HEK293 (cell line): ENCODE results near the gene PPDPF.
A peak's percentile ranks its signal among the peaks of the same experiment; 100 is the strongest.

Experiments
- CTCF ChIA-PET: fragments of 350-600 bp; formaldehyde crosslinking; extraction: SDS; loops from one replicate; lab custom pipeline; 2021; ENCODE audit warnings: antibody characterized with exemption; lab: Yijun Ruan, JAX
- POLR2A ChIA-PET: fragments of 300-600 bp; formaldehyde crosslinking; extraction: SDS; loops from one replicate; lab custom pipeline; 2020; ENCODE audit warnings: antibody characterized with exemption, inconsistent platforms; lab: Yijun Ruan, JAX
- H3K27ac ChIP-seq: fragments of 200-500 bp; sonication (Bioruptor generic); 2 replicates; pipeline ENCODE4 v1.5.1; 2014; ENCODE audit warnings: low read depth, low read length, control low read depth, inconsistent platforms; ENCODE audit errors: extremely low read depth
- H3K36me3 ChIP-seq, 2 experiments: fragments of 200-500 bp in 1 of 2; sonication (Bioruptor generic) in 1 of 2; 1 replicate in 1 of 2; 2 replicates in 1 of 2; pipeline ENCODE4 v1.5.1; 2014 to 2017; ENCODE audit warnings: inconsistent platforms in 2 of 2, low read length in 2 of 2; ENCODE audit not compliant: control insufficient read depth in 2 of 2, insufficient read depth in 1 of 2
- H3K4me1 ChIP-seq: fragments of 200-500 bp; sonication (Bioruptor generic); 2 replicates; pipeline ENCODE4 v1.5.1; 2014; ENCODE audit warnings: mild to moderate bottlenecking, low read length, inconsistent platforms; ENCODE audit not compliant: control insufficient read depth, insufficient read depth
- H3K4me3 ChIP-seq: 2 replicates; pipeline ENCODE4 v1.5.1; 2011; ENCODE audit warnings: low read depth, mild to moderate bottlenecking, control low read depth, low read length, moderate library complexity
- H3K9me3 ChIP-seq: fragments of 200-500 bp; sonication (Bioruptor generic); 2 replicates; pipeline ENCODE4 v1.5.1; 2014; ENCODE audit warnings: low read depth, low read length, inconsistent platforms; ENCODE audit not compliant: control insufficient read depth, insufficient read depth
- GFI1B ChIP-seq: fragments of 450-650 bp; formaldehyde crosslinking; IDR thresholded peaks from 2 replicates; pipeline ENCODE4 v1.5.1; 2016; ENCODE audit warnings: missing biosample characterization, missing genetic modification characterization
- GLIS1 ChIP-seq: fragments of 450-650 bp; formaldehyde crosslinking; IDR thresholded peaks from 2 replicates; pipeline ENCODE4 v1.5.1; 2016; ENCODE audit warnings: missing biosample characterization, missing genetic modification characterization
- MEIS1 ChIP-seq: sonication (generic); formaldehyde crosslinking; IDR thresholded peaks from 2 replicates; pipeline ENCODE4 v1.8.1; 2022; ENCODE audit warnings: missing genetic modification reagents, mild to moderate bottlenecking, borderline replicate concordance
- ZBTB21 ChIP-seq: fragments of 450-650 bp; formaldehyde crosslinking; IDR thresholded peaks from 2 replicates; pipeline ENCODE4 v1.5.1; 2017; ENCODE audit warnings: missing biosample characterization, missing genetic modification characterization
- ZNF114 ChIP-seq: fragments of 450-650 bp; formaldehyde crosslinking; IDR thresholded peaks from 2 replicates; pipeline ENCODE4 v1.5.0; 2017; ENCODE audit warnings: missing biosample characterization, missing genetic modification characterization
- ZNF214 ChIP-seq: fragments of 450-650 bp; formaldehyde crosslinking; IDR thresholded peaks from 2 replicates; pipeline ENCODE4 v1.5.1; 2017; ENCODE audit warnings: missing biosample characterization, mild to moderate bottlenecking, missing genetic modification characterization, borderline replicate concordance
- ZNF274 ChIP-seq, 2 experiments: fragments of 200-500 bp in 1 of 2; fragments of 450-650 bp in 1 of 2; sonication (Bioruptor generic) in 1 of 2; formaldehyde crosslinking in 1 of 2; IDR thresholded peaks; 2 replicates each; pipeline versions ENCODE4 v1.5.1 to v1.6.1; 2014 to 2016; ENCODE audit warnings: borderline replicate concordance in 1 of 2, inconsistent platforms in 1 of 2, low read length in 1 of 2, missing biosample characterization in 1 of 2, missing genetic modification characterization in 1 of 2
- ZNF302 ChIP-seq: fragments of 450-650 bp; formaldehyde crosslinking; IDR thresholded peaks from 2 replicates; pipeline ENCODE4 v1.5.1; 2016; ENCODE audit warnings: missing biosample characterization, missing genetic modification characterization, low read depth
- ZNF324 ChIP-seq: fragments of 450-650 bp; formaldehyde crosslinking; IDR thresholded peaks from 2 replicates; pipeline ENCODE4 v1.5.1; 2016; ENCODE audit warnings: missing biosample characterization, missing genetic modification characterization
- ZNF48 ChIP-seq: fragments of 450-650 bp; formaldehyde crosslinking; IDR thresholded peaks from 2 replicates; pipeline ENCODE4 v1.5.1; 2016; ENCODE audit warnings: missing biosample characterization, missing genetic modification characterization
- ZNF510 ChIP-seq: fragments of 450-650 bp; formaldehyde crosslinking; IDR thresholded peaks from 2 replicates; pipeline ENCODE4 v1.5.1; 2018; ENCODE audit warnings: mild to moderate bottlenecking, missing genetic modification characterization, missing biosample characterization; ENCODE audit not compliant: insufficient replicate concordance
- ZNF529 ChIP-seq: fragments of 450-650 bp; formaldehyde crosslinking; IDR thresholded peaks from 2 replicates; pipeline ENCODE4 v1.5.1; 2017; ENCODE audit warnings: missing genetic modification characterization, missing biosample characterization; ENCODE audit not compliant: insufficient replicate concordance
- ZNF654 ChIP-seq: fragments of 450-650 bp; formaldehyde crosslinking; IDR thresholded peaks from 2 replicates; pipeline ENCODE4 v1.5.1; 2016; ENCODE audit warnings: low read depth, missing biosample characterization, missing genetic modification characterization
- ZNF670 ChIP-seq: fragments of 450-650 bp; formaldehyde crosslinking; IDR thresholded peaks from 2 replicates; pipeline ENCODE4 v1.5.1; 2016; ENCODE audit warnings: missing biosample characterization, missing genetic modification characterization, low read depth
- ZNF76 ChIP-seq: fragments of 450-650 bp; formaldehyde crosslinking; IDR thresholded peaks from 2 replicates; pipeline ENCODE4; 2016; ENCODE audit warnings: low read depth, missing biosample characterization, missing genetic modification characterization, borderline replicate concordance
- ZNF785 ChIP-seq: fragments of 450-650 bp; formaldehyde crosslinking; IDR thresholded peaks from 2 replicates; pipeline ENCODE4 v1.5.1; 2016; ENCODE audit warnings: missing biosample characterization, missing genetic modification characterization
- ZNF791 ChIP-seq: fragments of 450-650 bp; formaldehyde crosslinking; IDR thresholded peaks from 2 replicates; pipeline ENCODE4 v1.5.1; 2016; ENCODE audit warnings: missing biosample characterization, missing genetic modification characterization
- ZSCAN30 ChIP-seq: fragments of 450-650 bp; IDR thresholded peaks from 2 replicates; pipeline ENCODE4 v1.5.1; 2018; ENCODE audit warnings: missing biosample characterization, mild to moderate bottlenecking, missing genetic modification characterization, moderate library complexity
- ZXDB ChIP-seq: fragments of 450-650 bp; formaldehyde crosslinking; IDR thresholded peaks from 2 replicates; pipeline ENCODE4 v1.5.1; 2016; ENCODE audit warnings: missing biosample characterization, missing genetic modification characterization
- TF ChIP-seq, protein P1 (sequence below): fragments of 450-650 bp; formaldehyde crosslinking; IDR thresholded peaks from 2 replicates; pipeline ENCODE4 v1.5.1; 2016; ENCODE audit warnings: missing biosample characterization, missing genetic modification characterization, low read depth
- TF ChIP-seq, protein P2 (sequence below): fragments of 450-650 bp; formaldehyde crosslinking; IDR thresholded peaks from 2 replicates; pipeline ENCODE4 v1.5.1; 2016; ENCODE audit warnings: missing biosample characterization, missing genetic modification characterization
- TF ChIP-seq, protein P3 (sequence below): fragments of 450-650 bp; formaldehyde crosslinking; IDR thresholded peaks from 2 replicates; pipeline ENCODE4 v1.5.1; 2016; ENCODE audit warnings: missing biosample characterization, missing genetic modification characterization
- TF ChIP-seq, protein P4 (sequence below): fragments of 450-650 bp; formaldehyde crosslinking; IDR thresholded peaks from 2 replicates; pipeline ENCODE4 v1.5.1; 2017; ENCODE audit warnings: missing biosample characterization, missing genetic modification characterization
- TF ChIP-seq, protein P5 (sequence below): fragments of 450-650 bp; formaldehyde crosslinking; IDR thresholded peaks from 2 replicates; pipeline ENCODE4 v1.5.1; 2016; ENCODE audit warnings: missing biosample characterization, missing genetic modification characterization

The PPDPF gene

DNA sequence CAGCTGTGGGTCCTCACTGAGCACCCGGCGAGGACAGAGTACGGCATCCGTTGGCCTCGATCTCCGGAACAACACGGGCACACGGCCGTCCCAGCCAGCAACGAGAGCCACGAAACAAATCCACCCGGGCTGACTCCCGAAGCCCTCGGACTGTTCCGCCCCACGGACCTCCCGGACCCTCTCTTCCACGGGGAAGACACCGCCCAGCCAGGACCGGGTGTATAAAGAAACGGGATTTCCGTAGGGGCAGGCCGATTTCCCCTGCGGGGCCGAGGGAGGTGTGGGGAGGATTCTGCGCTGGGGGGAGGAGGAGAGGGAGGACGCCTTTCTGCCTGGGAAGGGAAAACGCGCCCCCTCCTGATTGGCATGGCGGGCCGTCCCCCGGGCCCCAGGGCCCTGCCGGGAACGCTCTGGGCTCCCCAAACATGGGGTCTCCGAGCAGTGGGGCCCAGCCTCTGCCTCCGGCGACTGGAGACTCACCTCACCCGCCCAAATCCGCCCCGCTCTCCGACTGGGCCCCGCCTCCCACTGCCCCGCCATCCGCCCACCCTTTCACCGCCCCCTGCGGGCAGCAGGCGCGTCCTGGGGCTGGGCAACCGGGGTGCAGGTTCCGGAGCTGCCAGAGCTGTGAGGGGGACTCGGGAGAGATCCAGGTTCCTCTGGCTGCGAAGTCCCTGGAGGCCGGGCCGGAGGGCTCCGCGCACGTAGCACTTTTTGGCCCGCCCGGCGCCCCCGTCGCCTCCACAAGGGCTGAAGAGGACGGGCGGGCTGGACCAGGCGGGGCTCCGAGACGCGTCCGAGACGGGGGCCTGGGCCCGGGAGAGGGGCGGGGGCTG is 679 bp upstream of the PPDPF start:
- ChIA-PET POLR2A (interaction anchor here (0.5 to 2.4 kb wide), 13 partner anchors 9 to 691 kb away, joined by 3 to 12 read pairs (median 4); partner anchors contain the start of genes HELZ2 and TPD52L2), CTCF (interaction anchor here (1.8 kb wide), 1 partner anchor 23 kb away, joined by 9 read pairs; no protein-coding TSS in a partner anchor)
- Histone ChIP-seq H3K4me1 (no peaks in the 10 kb centered on the region), H3K9me3 (no peaks in the 10 kb centered on the region), H3K36me3 (peaks cover 0 to 24% of the 10 kb centered on the region in 2 experiments; a peak in 1 of 3 replicates), H3K27ac (peak overlapping the region; percentile 38; the same call in 1 of the 2 replicates), H3K4me3 (peak overlapping the region; percentile 45)
- TF ChIP-seq, protein P1, sequence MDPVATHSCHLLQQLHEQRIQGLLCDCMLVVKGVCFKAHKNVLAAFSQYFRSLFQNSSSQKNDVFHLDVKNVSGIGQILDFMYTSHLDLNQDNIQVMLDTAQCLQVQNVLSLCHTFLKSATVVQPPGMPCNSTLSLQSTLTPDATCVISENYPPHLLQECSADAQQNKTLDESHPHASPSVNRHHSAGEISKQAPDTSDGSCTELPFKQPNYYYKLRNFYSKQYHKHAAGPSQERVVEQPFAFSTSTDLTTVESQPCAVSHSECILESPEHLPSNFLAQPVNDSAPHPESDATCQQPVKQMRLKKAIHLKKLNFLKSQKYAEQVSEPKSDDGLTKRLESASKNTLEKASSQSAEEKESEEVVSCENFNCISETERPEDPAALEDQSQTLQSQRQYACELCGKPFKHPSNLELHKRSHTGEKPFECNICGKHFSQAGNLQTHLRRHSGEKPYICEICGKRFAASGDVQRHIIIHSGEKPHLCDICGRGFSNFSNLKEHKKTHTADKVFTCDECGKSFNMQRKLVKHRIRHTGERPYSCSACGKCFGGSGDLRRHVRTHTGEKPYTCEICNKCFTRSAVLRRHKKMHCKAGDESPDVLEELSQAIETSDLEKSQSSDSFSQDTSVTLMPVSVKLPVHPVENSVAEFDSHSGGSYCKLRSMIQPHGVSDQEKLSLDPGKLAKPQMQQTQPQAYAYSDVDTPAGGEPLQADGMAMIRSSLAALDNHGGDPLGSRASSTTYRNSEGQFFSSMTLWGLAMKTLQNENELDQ, result no peak
- TF ChIP-seq GFI1B (tag by site-specific recombination) (no peak), ZNF274 (IDR thresholded peaks at IDR 0.05; ENCODE audit: low read length) (no peak), ZNF274 (tag by site-specific recombination; IDR thresholded peaks at IDR 0.05; ENCODE audit: borderline replicate concordance) (no peak), GLIS1 (tag by site-specific recombination) (peak; percentile 47), ZNF114 (no peak), ZSCAN30 (tag by site-specific recombination) (no peak; the same call in 1 of the 2 replicates), MEIS1 (no peak), ZXDB (tag by site-specific recombination) (peak; percentile 52), ZNF670 (tag by site-specific recombination) (no peak), ZNF654 (tag by site-specific recombination) (no peak), ZNF791 (no peak), ZNF48 (tag by site-specific recombination) (no peak), ZBTB21 (tag by site-specific recombination) (no peak), ZNF302 (tag by site-specific recombination) (no peak), ZNF510 (tag by site-specific recombination) (no peak), ZNF76 (tag by site-specific recombination) (peak; percentile 27; the same call in 1 of the 2 replicates), ZNF529 (tag by site-specific recombination) (no peak), ZNF324 (tag by site-specific recombination) (no peak), ZNF785 (tag by site-specific recombination) (no peak), ZNF214 (no peak)
- TF ChIP-seq, protein P2, sequence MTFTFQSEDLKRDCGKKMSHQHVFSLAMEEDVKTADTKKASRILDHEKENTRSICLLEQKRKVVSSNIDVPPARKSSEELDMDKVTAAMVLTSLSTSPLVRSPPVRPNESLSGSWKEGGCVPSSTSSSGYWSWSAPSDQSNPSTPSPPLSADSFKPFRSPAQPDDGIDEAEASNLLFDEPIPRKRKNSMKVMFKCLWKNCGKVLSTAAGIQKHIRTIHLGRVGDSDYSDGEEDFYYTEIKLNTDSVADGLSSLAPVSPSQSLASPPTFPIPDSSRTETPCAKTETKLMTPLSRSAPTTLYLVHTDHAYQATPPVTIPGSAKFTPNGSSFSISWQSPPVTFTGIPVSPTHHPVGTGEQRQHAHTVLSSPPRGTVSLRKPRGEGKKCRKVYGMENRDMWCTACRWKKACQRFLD (tag by site-specific recombination), result no peak
- TF ChIP-seq, protein P3, sequence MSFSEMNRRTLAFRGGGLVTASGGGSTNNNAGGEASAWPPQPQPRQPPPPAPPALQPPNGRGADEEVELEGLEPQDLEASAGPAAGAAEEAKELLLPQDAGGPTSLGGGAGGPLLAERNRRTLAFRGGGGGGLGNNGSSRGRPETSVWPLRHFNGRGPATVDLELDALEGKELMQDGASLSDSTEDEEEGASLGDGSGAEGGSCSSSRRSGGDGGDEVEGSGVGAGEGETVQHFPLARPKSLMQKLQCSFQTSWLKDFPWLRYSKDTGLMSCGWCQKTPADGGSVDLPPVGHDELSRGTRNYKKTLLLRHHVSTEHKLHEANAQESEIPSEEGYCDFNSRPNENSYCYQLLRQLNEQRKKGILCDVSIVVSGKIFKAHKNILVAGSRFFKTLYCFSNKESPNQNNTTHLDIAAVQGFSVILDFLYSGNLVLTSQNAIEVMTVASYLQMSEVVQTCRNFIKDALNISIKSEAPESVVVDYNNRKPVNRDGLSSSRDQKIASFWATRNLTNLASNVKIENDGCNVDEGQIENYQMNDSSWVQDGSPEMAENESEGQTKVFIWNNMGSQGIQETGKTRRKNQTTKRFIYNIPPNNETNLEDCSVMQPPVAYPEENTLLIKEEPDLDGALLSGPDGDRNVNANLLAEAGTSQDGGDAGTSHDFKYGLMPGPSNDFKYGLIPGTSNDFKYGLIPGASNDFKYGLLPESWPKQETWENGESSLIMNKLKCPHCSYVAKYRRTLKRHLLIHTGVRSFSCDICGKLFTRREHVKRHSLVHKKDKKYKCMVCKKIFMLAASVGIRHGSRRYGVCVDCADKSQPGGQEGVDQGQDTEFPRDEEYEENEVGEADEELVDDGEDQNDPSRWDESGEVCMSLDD (tag by site-specific recombination), result 0 out of 2 replicates have a peak, but pooled peaks have one; percentile 59
- TF ChIP-seq, protein P4, sequence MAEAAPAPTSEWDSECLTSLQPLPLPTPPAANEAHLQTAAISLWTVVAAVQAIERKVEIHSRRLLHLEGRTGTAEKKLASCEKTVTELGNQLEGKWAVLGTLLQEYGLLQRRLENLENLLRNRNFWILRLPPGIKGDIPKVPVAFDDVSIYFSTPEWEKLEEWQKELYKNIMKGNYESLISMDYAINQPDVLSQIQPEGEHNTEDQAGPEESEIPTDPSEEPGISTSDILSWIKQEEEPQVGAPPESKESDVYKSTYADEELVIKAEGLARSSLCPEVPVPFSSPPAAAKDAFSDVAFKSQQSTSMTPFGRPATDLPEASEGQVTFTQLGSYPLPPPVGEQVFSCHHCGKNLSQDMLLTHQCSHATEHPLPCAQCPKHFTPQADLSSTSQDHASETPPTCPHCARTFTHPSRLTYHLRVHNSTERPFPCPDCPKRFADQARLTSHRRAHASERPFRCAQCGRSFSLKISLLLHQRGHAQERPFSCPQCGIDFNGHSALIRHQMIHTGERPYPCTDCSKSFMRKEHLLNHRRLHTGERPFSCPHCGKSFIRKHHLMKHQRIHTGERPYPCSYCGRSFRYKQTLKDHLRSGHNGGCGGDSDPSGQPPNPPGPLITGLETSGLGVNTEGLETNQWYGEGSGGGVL, result peak; percentile 87
- TF ChIP-seq, protein P5, sequence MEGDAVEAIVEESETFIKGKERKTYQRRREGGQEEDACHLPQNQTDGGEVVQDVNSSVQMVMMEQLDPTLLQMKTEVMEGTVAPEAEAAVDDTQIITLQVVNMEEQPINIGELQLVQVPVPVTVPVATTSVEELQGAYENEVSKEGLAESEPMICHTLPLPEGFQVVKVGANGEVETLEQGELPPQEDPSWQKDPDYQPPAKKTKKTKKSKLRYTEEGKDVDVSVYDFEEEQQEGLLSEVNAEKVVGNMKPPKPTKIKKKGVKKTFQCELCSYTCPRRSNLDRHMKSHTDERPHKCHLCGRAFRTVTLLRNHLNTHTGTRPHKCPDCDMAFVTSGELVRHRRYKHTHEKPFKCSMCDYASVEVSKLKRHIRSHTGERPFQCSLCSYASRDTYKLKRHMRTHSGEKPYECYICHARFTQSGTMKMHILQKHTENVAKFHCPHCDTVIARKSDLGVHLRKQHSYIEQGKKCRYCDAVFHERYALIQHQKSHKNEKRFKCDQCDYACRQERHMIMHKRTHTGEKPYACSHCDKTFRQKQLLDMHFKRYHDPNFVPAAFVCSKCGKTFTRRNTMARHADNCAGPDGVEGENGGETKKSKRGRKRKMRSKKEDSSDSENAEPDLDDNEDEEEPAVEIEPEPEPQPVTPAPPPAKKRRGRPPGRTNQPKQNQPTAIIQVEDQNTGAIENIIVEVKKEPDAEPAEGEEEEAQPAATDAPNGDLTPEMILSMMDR (tag by site-specific recombination), result peak; percentile 71
